ENCODE data around the gene PDE4B.
"Not testable (repeated sequence)": the region's sequence is repeated elsewhere in the genome, so short reads cannot be mapped to it uniquely, and the experiment has no call there.

Gene PDE4B

GRCh38 chr1:65958561-65959350 lies 166.1 kb downstream of the PDE4B start:
- DNase-seq, result no peak

- no peak for DNase-seq
Measured at GRCh38 chr1:65959896-65960567, 167.3 kb downstream of the PDE4B start.

GRCh38 chr1:65963156-65963888 lies 170.6 kb downstream of the PDE4B start:
- DNase-seq, result no peak

- DNase-seq, result no peak
Measured at GRCh38 chr1:65964123-65964522, 171.4 kb downstream of the PDE4B start.

- no peak for DNase-seq
Measured at GRCh38 chr1:65965112-65965996, 172.7 kb downstream of the PDE4B start.

GRCh38 chr1:65967492-65967891 lies 174.8 kb downstream of the PDE4B start:
- not testable (repeated sequence) for DNase-seq

GRCh38 chr1:65971547-65971946 lies 178.9 kb downstream of the PDE4B start:
- DNase-seq, result no peak

- no peak for DNase-seq
Measured at GRCh38 chr1:65975708-65976107, 183.0 kb downstream of the PDE4B start.

GRCh38 chr1:65979136-65980044 lies 186.7 kb downstream of the PDE4B start:
- DNase-seq, result no peak

- no peak for DNase-seq
Measured at GRCh38 chr1:65980237-65980636, 187.5 kb downstream of the PDE4B start.

GRCh38 chr1:65983500-65983899 lies 190.8 kb downstream of the PDE4B start:
- no peak for DNase-seq

GRCh38 chr1:65985393-65986066 lies 192.8 kb downstream of the PDE4B start:
- DNase-seq, result no peak

- no peak for DNase-seq
Measured at GRCh38 chr1:65986146-65986545, 193.5 kb downstream of the PDE4B start.

- DNase-seq, result no peak
Measured at GRCh38 chr1:65990161-65990560, 197.5 kb downstream of the PDE4B start.

- DNase-seq, result no peak
Measured at GRCh38 chr1:65991694-65992093, 199.0 kb downstream of the PDE4B start.

- no peak for DNase-seq
Measured at GRCh38 chr1:65992165-65992821, 199.6 kb downstream of the PDE4B start.

- DNase-seq, result no peak
Measured at GRCh38 chr1:65992831-65993271, 200.2 kb downstream of the PDE4B start.

- DNase-seq, result no peak
Measured at GRCh38 chr1:65994223-65994622, 201.5 kb downstream of the PDE4B start.

- no peak for DNase-seq
Measured at GRCh38 chr1:65995336-65995735, 202.6 kb downstream of the PDE4B start.

GRCh38 chr1:65995928-65996327 lies 203.2 kb downstream of the PDE4B start:
- no peak for DNase-seq
